Large intestine (tissue), 3 donors: Measurements from ENCODE around the gene NSG1. TPM values are rescaled to one million over a fixed set of nuclear protein-coding genes. Genes with fewer than 3 reads are reported as not detected.

ENCODE experiments used
- DNase-seq, 2 donors: peaks; one replicate each; pipeline versions ENCODE4 v3.0.0 to v3.0.0-alpha.2; 2013
- H3K27ac ChIP-seq: one replicate; pipeline ENCODE4 v1.5.1; 2013; ENCODE audit warnings: low read length
- H3K27me3 ChIP-seq: 2 replicates; pipeline ENCODE4 v1.6.1; 2013; ENCODE audit warnings: low read length; ENCODE audit not compliant: control insufficient read depth, insufficient read depth
- H3K36me3 ChIP-seq: 2 replicates; pipeline ENCODE4 v1.6.1; 2013; ENCODE audit warnings: low read length; ENCODE audit not compliant: control insufficient read depth, insufficient read depth
- H3K4me1 ChIP-seq: one replicate; pipeline ENCODE4 v1.6.1; 2013; ENCODE audit warnings: low read length; ENCODE audit not compliant: control insufficient read depth, insufficient read depth
- H3K4me3 ChIP-seq: one replicate; pipeline ENCODE4 v1.5.1; 2013; ENCODE audit warnings: low read length
- H3K9me3 ChIP-seq: one replicate; pipeline ENCODE4 v1.6.1; 2013; ENCODE audit warnings: mild to moderate bottlenecking, low read depth, low read length, moderate library complexity; ENCODE audit not compliant: control insufficient read depth
- WGBS: methylation state at CpG from one replicate; pipeline ENCODE4 v1.1.5; 2013; ENCODE audit warnings: low lambda C conversion rate; ENCODE audit not compliant: insufficient coverage; 5-methylcytosine and 5-hydroxymethylcytosine counted together
- polyA plus RNA-seq: library from polyadenylated mRNA; unstranded; fragments of 120-200 nt; gene quantifications from one replicate; pipeline ENCODE4 v1.2.1, GENCODE V29; 2013

The NSG1 gene
- polyA plus RNA-seq, 1 donor: 30.1 TPM

GRCh38 chr4:4388311-4388790, 1.4 kb downstream of the NSG1 start:
- WGBS: no CpG with 5 or more reads among the region's 8 CpGs
- Histone ChIP-seq H3K36me3 (no peaks in the 10 kb centered on the region), H3K4me1 (no peaks in the 10 kb centered on the region), H3K4me3 (peak overlapping the region; percentile 30), H3K27me3 (peaks cover 62% of the 10 kb centered on the region), H3K9me3 (no peaks in the 10 kb centered on the region), H3K27ac (no peak overlapping the region)
- DNase-seq: no peak

DNA sequence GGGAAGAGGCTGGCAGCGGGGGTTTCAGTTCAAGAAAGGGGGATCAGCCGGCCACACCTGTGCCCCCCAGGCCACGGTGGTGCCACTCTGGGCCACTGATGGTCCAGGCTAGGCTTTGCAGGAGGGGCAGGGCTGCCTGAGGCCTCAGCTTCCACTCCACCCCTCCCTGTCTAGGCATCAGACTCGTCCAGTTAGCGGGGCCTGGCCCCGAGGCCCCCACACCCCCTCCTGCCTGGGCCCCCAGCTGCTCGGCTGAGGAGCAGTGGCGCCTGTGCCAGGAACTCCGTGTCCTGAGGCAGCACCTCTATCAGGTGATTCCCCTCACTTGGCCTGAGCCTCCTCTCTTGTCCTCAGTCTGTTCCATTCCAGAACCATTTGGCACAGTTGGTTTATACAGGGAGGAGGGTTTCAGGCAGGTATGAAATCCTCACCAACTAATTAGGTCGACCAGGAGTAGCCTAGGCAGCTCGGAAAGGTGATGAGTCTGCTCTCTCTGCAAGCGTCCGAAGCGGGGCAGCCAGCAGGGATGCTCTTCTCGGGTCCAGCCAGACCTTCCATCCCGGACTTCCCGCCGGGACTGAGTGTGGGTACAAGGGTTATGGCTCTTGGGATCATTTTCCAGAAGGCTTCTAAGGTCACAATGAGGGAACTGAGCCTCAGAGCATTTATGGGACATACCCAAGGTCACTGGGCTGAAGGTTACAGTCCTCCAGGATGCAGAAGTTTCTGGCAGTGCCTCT, 2.1 kb downstream of the NSG1 start:
- Histone ChIP-seq H3K27me3 (peaks cover 61% of the 10 kb centered on the region), H3K4me1 (no peaks in the 10 kb centered on the region), H3K27ac (no peak overlapping the region), H3K9me3 (no peaks in the 10 kb centered on the region), H3K36me3 (no peaks in the 10 kb centered on the region), H3K4me3 (no peak overlapping the region)
- no peak for DNase-seq
- WGBS: no CpG with 5 or more reads among the region's 18 CpGs

DNA sequence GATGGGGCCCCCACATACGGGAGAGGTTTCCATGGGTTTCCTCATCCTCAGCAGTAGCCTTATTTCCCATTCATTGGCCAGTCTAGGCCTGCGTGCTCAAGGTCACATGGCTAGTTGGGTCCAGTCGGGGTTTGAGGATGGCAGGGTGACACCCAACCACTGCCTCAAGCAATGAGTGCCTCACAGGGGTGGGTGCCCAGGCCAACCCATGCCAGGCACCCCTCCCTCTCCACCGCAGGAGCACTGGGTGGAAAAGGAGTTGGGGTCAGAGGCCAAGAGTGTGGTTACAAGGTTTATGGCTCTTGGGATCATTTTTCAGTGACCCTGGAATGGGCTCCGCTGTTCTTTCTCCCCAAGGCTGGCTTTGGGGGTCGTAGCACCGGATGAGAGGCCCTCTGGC, 3.1 kb downstream of the NSG1 start:
- no peaks in the 10 kb centered on the region for H3K36me3 ChIP-seq
- DNase-seq: no peak
- H3K9me3 ChIP-seq: no peaks in the 10 kb centered on the region
- no peaks in the 10 kb centered on the region for H3K4me1 ChIP-seq
- H3K27ac ChIP-seq: no peak overlapping the region
- WGBS: no CpG with 5 or more reads among the region's 7 CpGs
- H3K27me3 ChIP-seq: peaks cover 61% of the 10 kb centered on the region
- no peak overlapping the region for H3K4me3 ChIP-seq

DNA sequence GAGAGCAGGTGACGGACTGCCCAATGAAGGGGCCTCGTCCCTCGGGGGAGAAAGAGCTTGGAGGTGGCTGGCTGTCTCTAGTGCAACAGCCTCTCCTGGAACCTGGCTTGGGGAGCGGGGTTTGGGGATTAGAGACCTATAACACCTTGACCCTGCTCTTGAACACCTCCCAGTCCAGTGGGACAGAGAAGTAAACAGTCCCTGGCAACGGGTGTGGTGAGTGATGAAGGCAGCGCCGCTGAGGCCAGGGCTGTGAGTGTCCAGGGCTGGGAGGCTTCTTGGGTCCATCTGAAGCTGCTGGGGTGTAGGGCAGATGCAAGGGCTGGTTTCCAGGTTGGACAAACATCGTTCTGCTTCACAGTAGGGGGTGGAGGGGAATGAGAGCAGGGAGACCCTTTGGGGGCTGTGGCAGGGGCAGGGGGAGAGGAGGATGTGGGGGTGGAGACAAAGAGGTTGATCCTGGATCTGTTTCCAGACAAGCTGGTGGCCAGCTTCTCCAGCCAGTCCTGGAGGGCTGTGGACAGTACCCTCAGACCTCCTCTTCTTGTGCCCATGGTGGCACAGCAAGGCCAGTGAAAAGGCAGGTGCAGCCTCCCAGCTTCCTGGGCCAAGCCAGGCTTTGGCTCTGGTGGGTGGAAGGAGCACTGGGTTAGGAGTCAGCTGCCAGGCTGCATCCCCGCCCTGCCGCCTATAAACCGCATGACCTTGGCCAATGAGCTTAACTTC, 3.8 kb downstream of the NSG1 start:
- H3K4me1 ChIP-seq: no peaks in the 10 kb centered on the region
- peaks cover 61% of the 10 kb centered on the region for H3K27me3 ChIP-seq
- H3K9me3 ChIP-seq: no peaks in the 10 kb centered on the region
- H3K4me3 ChIP-seq: no peak overlapping the region
- no peaks in the 10 kb centered on the region for H3K36me3 ChIP-seq
- no peak for DNase-seq
- H3K27ac ChIP-seq: no peak overlapping the region
- no CpG with 5 or more reads among the region's 11 CpGs for WGBS

- no peak overlapping the region for H3K4me3 ChIP-seq
- peaks cover 55% of the 10 kb centered on the region for H3K27me3 ChIP-seq
- no peak overlapping the region for H3K27ac ChIP-seq
- no peaks in the 10 kb centered on the region for H3K9me3 ChIP-seq
- no peaks in the 10 kb centered on the region for H3K36me3 ChIP-seq
- DNase-seq: no peak
- H3K4me1 ChIP-seq: no peaks in the 10 kb centered on the region
- no CpG with 5 or more reads among the region's 4 CpGs for WGBS
These were observed 5.0 kb downstream of the NSG1 start for GRCh38 chr4:4391866-4392265.

DNA sequence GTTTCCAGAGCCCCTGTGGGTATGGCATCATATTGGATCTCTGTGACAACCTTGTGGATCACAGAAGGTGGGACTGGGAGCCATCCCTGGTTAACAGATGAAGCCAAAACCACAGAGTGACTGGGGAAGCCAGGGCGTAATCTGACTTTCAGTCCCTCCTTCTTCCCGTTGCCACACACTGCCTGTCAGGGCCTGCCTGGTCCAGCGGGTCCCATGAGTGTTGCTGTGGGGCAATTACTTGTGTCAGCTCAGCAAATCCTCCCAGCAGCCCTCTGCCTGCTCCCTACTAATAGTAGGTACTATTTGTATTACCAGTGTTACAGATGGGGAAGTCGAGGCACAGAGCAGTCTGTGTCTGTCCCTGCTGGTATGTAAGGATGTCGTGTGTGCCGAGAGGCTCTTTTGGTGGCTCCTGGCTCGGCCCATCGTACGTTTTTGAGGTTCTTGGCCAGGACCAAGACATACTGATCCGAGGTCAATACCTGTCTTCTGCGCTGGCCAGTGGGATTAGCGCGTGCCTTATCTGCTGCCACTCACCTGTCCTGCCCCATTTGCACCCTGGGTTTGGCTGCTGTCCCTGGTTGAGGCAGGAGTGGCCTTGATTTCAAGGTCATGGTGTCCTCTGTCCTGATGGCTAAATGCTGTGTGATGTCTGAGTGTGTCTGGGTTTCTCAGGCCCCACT, 5.7 kb downstream of the NSG1 start:
- Histone ChIP-seq H3K36me3 (no peaks in the 10 kb centered on the region), H3K4me3 (no peak overlapping the region), H3K4me1 (no peaks in the 10 kb centered on the region), H3K27ac (no peak overlapping the region), H3K27me3 (peaks cover 52% of the 10 kb centered on the region), H3K9me3 (no peaks in the 10 kb centered on the region)
- WGBS: no CpG with 5 or more reads among the region's 13 CpGs
- no peak for DNase-seq

GRCh38 chr4:4394644-4395043, 7.7 kb downstream of the NSG1 start:
- no CpG with 5 or more reads among the region's 9 CpGs for WGBS
- DNase-seq: no peak
- Histone ChIP-seq H3K36me3 (no peaks in the 10 kb centered on the region), H3K27ac (no peak overlapping the region), H3K9me3 (no peaks in the 10 kb centered on the region), H3K4me3 (no peak overlapping the region), H3K27me3 (peaks cover 33% of the 10 kb centered on the region), H3K4me1 (no peaks in the 10 kb centered on the region)

GRCh38 chr4:4395371-4395770, 8.5 kb downstream of the NSG1 start:
- no peak for DNase-seq
- H3K27me3 ChIP-seq: peaks cover 26% of the 10 kb centered on the region
- no peaks in the 10 kb centered on the region for H3K9me3 ChIP-seq
- H3K4me1 ChIP-seq: no peaks in the 10 kb centered on the region
- WGBS: no CpG with 5 or more reads among the region's 9 CpGs
- no peaks in the 10 kb centered on the region for H3K36me3 ChIP-seq
- H3K4me3 ChIP-seq: no peak overlapping the region
- no peak overlapping the region for H3K27ac ChIP-seq

DNA sequence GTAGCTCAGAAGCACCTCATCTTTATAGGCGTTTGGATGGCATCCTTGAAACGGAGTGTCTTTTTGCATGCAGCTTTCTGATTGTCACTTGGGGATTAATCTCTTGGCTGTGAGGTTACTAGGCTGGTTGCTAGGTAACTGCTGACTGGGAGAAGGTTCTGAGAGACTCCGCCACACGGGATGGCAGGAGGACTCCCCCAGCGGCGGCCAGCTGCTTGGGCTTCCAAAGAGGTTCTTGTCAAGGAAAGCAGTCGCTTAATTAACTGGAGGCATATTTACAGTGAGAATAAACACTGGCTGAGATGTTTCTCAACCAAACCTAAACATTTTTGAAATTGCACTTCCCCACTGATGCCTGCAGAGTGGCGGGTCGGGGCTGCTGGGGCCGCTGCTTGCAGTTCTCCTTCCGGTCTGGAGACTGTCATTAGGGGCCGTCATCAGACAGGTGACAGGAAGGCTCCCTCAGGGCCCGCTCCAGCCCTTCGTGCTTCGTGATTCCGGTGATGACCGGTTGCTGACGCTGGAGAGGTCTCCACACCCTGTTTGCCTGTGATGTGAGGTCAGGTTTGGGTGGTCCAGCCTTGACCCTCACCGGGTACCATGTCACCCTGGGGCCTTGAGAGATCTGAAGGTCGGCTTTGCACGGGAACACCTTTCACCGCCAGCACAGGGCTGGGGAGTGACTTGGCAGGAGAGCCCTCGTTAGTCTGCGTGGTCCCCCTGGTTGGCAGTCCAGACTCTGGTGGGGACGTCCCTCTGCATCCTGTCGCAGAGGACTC, 9.1 kb downstream of the NSG1 start:
- peak; percentile 26 to 41 for DNase-seq

More for the DNA sequence above, 9.1 kb downstream of the NSG1 start:
- no peak overlapping the region for H3K4me3 ChIP-seq
- peaks cover 23% of the 10 kb centered on the region for H3K27me3 ChIP-seq
- no CpG with 5 or more reads among the region's 26 CpGs for WGBS
- H3K9me3 ChIP-seq: no peaks in the 10 kb centered on the region
- peak overlapping the region; percentile 69 for H3K27ac ChIP-seq
- H3K36me3 ChIP-seq: no peaks in the 10 kb centered on the region
- no peaks in the 10 kb centered on the region for H3K4me1 ChIP-seq
